Colonic mucosa (tissue), 4 donors: ENCODE measurements around the gene GMDS. TPM values are rescaled to one million over a fixed set of nuclear protein-coding genes. Genes with fewer than 3 reads are reported as not detected.
A peak's percentile ranks its signal among the peaks of the same experiment; 100 is the strongest.

Source experiments
- DNase-seq: peaks from one replicate; pipeline ENCODE4 v3.0.0-alpha.2; 2020
- H3K27ac ChIP-seq: fragments of 200-600 bp; one replicate; pipeline ENCODE4 v1.8.0; 2021
- H3K27me3 ChIP-seq: fragments of 200-600 bp; one replicate; pipeline ENCODE4 v1.8.0; 2021
- H3K36me3 ChIP-seq: fragments of 200-600 bp; one replicate; pipeline ENCODE4 v1.8.0; 2021
- H3K4me1 ChIP-seq: fragments of 200-600 bp; one replicate; pipeline ENCODE4 v1.8.0; 2021; ENCODE audit warnings: mild to moderate bottlenecking
- H3K4me3 ChIP-seq: fragments of 200-600 bp; one replicate; pipeline ENCODE4 v1.8.0; 2021
- H3K9ac ChIP-seq, 2 donors: one replicate each; pipeline ENCODE4 v1.7.0; 2013; ENCODE audit warnings: control low read depth in 2 of 2, low read depth in 2 of 2, low read length in 2 of 2
- H3K9me3 ChIP-seq: fragments of 200-600 bp; one replicate; pipeline ENCODE4 v1.8.0; 2021
- CTCF ChIP-seq: fragments of 200-600 bp; IDR thresholded peaks from one replicate; pipeline ENCODE4 v1.8.0; 2022; ENCODE audit warnings: antibody characterized with exemption, mild to moderate bottlenecking
- intact Hi-C: fragments of 100-400 bp; cut with DNase I; formaldehyde crosslinking; loops from one replicate; pipeline ENCODE4 v1.14.1; 2022
- total RNA-seq, 2 donors: library from RNA; stranded (reverse); fragmentation: NEBNext Ultra II Directional in 1 of 2; extraction: Animal tissue kit (Norgen Biotek cat#: 25700) in 1 of 2; gene quantifications; one replicate each; pipeline ENCODE4 v1.2.1, GENCODE V29; 2021
- donor health status: healthy.
- donor health status: DM: no; HTN: no; CAD: no.
- donor health status: DM: no; HTN: no; CAD: no.

GMDS gene
- total RNA-seq, 2 donors from 2014 or later = 247 to 272 TPM

GRCh38 chr6:1592852-1593251 is 652.6 kb downstream of the GMDS start:
- H3K9me3 ChIP-seq = no peaks in the 10 kb centered on the region

GRCh38 chr6:1591926-1592325 is 653.5 kb downstream of the GMDS start:
- no peaks in the 10 kb centered on the region for H3K9me3 ChIP-seq
- H3K9ac ChIP-seq = no peak overlapping the region
- no peak overlapping the region for H3K27ac ChIP-seq
- no peak for DNase-seq
- TF ChIP-seq CTCF = no peak
- H3K4me1 ChIP-seq = no peaks in the 10 kb centered on the region
- H3K4me3 ChIP-seq = no peak overlapping the region
- H3K27me3 ChIP-seq = peaks cover 14% of the 10 kb centered on the region
- intact Hi-C loops = no loop called here
- H3K36me3 ChIP-seq = no peaks in the 10 kb centered on the region

More at GRCh38 chr6:1592852-1593251, 652.6 kb downstream of the GMDS start:
- no peaks in the 10 kb centered on the region for H3K36me3 ChIP-seq
- no peak overlapping the region for H3K27ac ChIP-seq
- intact Hi-C loops = no loop called here
- no peak overlapping the region for H3K4me3 ChIP-seq
- H3K4me1 ChIP-seq = no peaks in the 10 kb centered on the region
- no peak for TF ChIP-seq CTCF
- no peak for DNase-seq
- H3K9ac ChIP-seq = no peak overlapping the region
- H3K27me3 ChIP-seq = peaks cover 14% of the 10 kb centered on the region

GRCh38 chr6:1591243-1591642 is 654.2 kb downstream of the GMDS start:
- Histone ChIP-seq H3K4me1 (no peaks in the 10 kb centered on the region), H3K27me3 (peaks cover 14% of the 10 kb centered on the region), H3K4me3 (no peak overlapping the region), H3K9ac (no peak overlapping the region), H3K36me3 (no peaks in the 10 kb centered on the region), H3K27ac (no peak overlapping the region), H3K9me3 (no peaks in the 10 kb centered on the region)
- TF ChIP-seq CTCF = no peak
- intact Hi-C loops = no loop called here
- no peak for DNase-seq

GRCh38 chr6:1590580-1590979 is 654.8 kb downstream of the GMDS start:
- Histone ChIP-seq H3K4me3 (no peak overlapping the region), H3K9ac (no peak overlapping the region), H3K36me3 (no peaks in the 10 kb centered on the region), H3K27ac (no peak overlapping the region), H3K9me3 (no peaks in the 10 kb centered on the region), H3K4me1 (no peaks in the 10 kb centered on the region), H3K27me3 (peaks cover 13% of the 10 kb centered on the region)
- no peak for TF ChIP-seq CTCF
- intact Hi-C loops = no loop called here
- no peak for DNase-seq

- DNase-seq = peak; percentile 62
These were observed 656.2 kb downstream of the GMDS start for GRCh38 chr6:1589208-1589607.

More at GRCh38 chr6:1589208-1589607, 656.2 kb downstream of the GMDS start:
- Histone ChIP-seq H3K27me3 (peaks cover 4% of the 10 kb centered on the region), H3K36me3 (no peaks in the 10 kb centered on the region), H3K4me3 (no peak overlapping the region), H3K27ac (no peak overlapping the region), H3K4me1 (no peaks in the 10 kb centered on the region), H3K9ac (no peak overlapping the region), H3K9me3 (no peaks in the 10 kb centered on the region)
- intact Hi-C loops = no loop called here
- no peak for TF ChIP-seq CTCF
